ENCODE data around the gene DCAF8L2.

DNA sequence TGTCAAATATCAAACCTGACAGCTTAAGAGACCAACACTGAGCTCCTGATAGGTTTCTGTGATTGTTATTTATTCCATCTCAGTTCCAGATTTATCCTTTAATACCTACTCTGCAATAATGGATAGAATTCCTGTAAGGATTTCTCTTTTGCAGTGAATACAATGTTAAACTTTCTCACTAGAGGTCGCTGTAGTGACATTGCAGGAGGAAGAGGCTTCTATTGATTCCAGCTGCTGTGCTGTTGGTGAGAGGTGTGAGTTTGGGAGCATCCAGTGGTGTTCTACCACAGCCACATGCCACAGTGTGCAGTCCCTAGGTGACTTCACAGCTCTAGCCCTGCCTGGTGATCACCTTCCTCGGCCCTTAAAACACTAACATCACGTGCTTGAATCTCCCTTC, 34.6 kb upstream of the DCAF8L2 start:
- no peak for TF ChIP-seq CTCF (tag by site-specific recombination; IDR thresholded peaks at IDR 0.05)
- TF ChIP-seq ZNF521 (tag by site-specific recombination; IDR thresholded peaks at IDR 0.05) = no peak
- TF ChIP-seq KLF10 (tag by site-specific recombination; IDR thresholded peaks at IDR 0.05) = no peak
- TF ChIP-seq ZNF48 (tag by site-specific recombination; IDR thresholded peaks at IDR 0.05) = no peak
- TF ChIP-seq KLF7 (tag by site-specific recombination; IDR thresholded peaks at IDR 0.05; ENCODE audit: borderline replicate concordance) = no peak
- no peak for TF ChIP-seq ZNF585B (tag by site-specific recombination; IDR thresholded peaks at IDR 0.05)
- TF ChIP-seq SP2 (tag by site-specific recombination; IDR thresholded peaks at IDR 0.05) = no peak
- no peak for TF ChIP-seq SETDB1 (IDR thresholded peaks at IDR 0.05; ENCODE audit: insufficient read length, low read length)

Measured in HEK293 (cell line).